ENCODE results near the gene CEP104.

- TF ChIP-seq EZH2phosphoT487 (IDR thresholded peaks at IDR 0.05; ENCODE audit: unreplicated experiment) (no peak), POLR2AphosphoS5 (IDR thresholded peaks at IDR 0.05; ENCODE audit: low read depth) (no peak), CTCF (conservative IDR thresholded peaks at IDR 0.05; ENCODE audit: low read depth in 2 of 2) (no peak), EZH2 (IDR thresholded peaks at IDR 0.05; ENCODE audit: low read depth, unreplicated experiment) (no peak), CREB1 (CRISPR knock-in tag; IDR thresholded peaks at IDR 0.05; ENCODE audit: low read depth) (no peak), REST (IDR thresholded peaks at IDR 0.05; ENCODE audit: unreplicated experiment) (no peak), STAT1 (IDR thresholded peaks at IDR 0.05; ENCODE audit: unreplicated experiment) (no peak), ZNF462 (CRISPR knock-in tag; IDR thresholded peaks at IDR 0.05) (no peak), NANOG (IDR thresholded peaks at IDR 0.05; ENCODE audit: borderline replicate concordance) (no peak), JUNB (IDR thresholded peaks at IDR 0.05; ENCODE audit: unreplicated experiment) (no peak)
Observed at GRCh38 chr1:3785045-3785444, 72.0 kb downstream of the CEP104 start.

Measured in GM23338 (cell line).